RKO (cell line): ENCODE results near the gene SH3BP5L.

ENCODE experiments used
- DNase-seq: peaks from one replicate; pipeline ENCODE4 v3.0.0-alpha.2; 2016; ENCODE audit warnings: low spot score

The SH3BP5L gene

GRCh38 chr1:248825909-248826760 is at the start of gene SH3BP5L:
Gene SH3BP5L, minus strand, starts transcription at chr1:248825915. Its CDS starts 980 bp downstream, at chr1:248824935.
- peak; percentile 97 for DNase-seq

- no peak for DNase-seq
Measured at GRCh38 chr1:248873993-248874533, 48.3 kb upstream of the SH3BP5L start.

GRCh38 chr1:248873409-248873992 is 47.8 kb upstream of the SH3BP5L start:
- peak; percentile 96 for DNase-seq

GRCh38 chr1:248872752-248873408 is 47.2 kb upstream of the SH3BP5L start:
- peak; percentile 81 for DNase-seq

- no peak for DNase-seq
Measured at GRCh38 chr1:248871837-248872401, 46.2 kb upstream of the SH3BP5L start.

GRCh38 chr1:248862998-248863881 is 37.5 kb upstream of the SH3BP5L start:
- no peak for DNase-seq

GRCh38 chr1:248862695-248862997 is 36.9 kb upstream of the SH3BP5L start:
- DNase-seq: no peak

GRCh38 chr1:248861616-248862015 is 35.9 kb upstream of the SH3BP5L start:
- no peak for DNase-seq

GRCh38 chr1:248860007-248860406 is 34.3 kb upstream of the SH3BP5L start:
- DNase-seq: no peak

- DNase-seq: peak; percentile 98
Measured at GRCh38 chr1:248858891-248859889, 33.5 kb upstream of the SH3BP5L start, which contains the start of gene ZNF692. Gene ZNF692, minus strand, starts transcription at chr1:248859085. Its CDS starts 776 bp downstream, at chr1:248858309.

GRCh38 chr1:248858096-248858890 is 32.6 kb upstream of the SH3BP5L start:
- peak; percentile 79 for DNase-seq

GRCh38 chr1:248857749-248858095 is 32.0 kb upstream of the SH3BP5L start:
- no peak for DNase-seq

- no peak for DNase-seq
Measured at GRCh38 chr1:248857201-248857600, 31.5 kb upstream of the SH3BP5L start.

- DNase-seq: no peak
Measured at GRCh38 chr1:248856176-248856575, 30.5 kb upstream of the SH3BP5L start.

- no peak for DNase-seq
Measured at GRCh38 chr1:248855580-248855979, 29.9 kb upstream of the SH3BP5L start.

GRCh38 chr1:248853663-248854375 is 28.1 kb upstream of the SH3BP5L start:
- no peak for DNase-seq

- DNase-seq: no peak
Measured at GRCh38 chr1:248852481-248853405, 27.0 kb upstream of the SH3BP5L start.

- DNase-seq: no peak
Measured at GRCh38 chr1:248851390-248851789, 25.7 kb upstream of the SH3BP5L start.
